NK-92 treated with Interleukin-12 subunit alpha and Interleukin-12 subunit beta, amount 100 ng/mL, for 24 hours (cell line): ENCODE results near the gene ZNF407.
A peak's percentile ranks its signal among the peaks of the same experiment; 100 is the strongest.

Experiments
- DNase-seq: peaks from one replicate; lab custom pipeline; 2025; lab: John Stamatoyannopoulos, UW

The ZNF407 gene

GRCh38 chr18:74880706-74881278, 283.1 kb downstream of the ZNF407 start:
- no peak for DNase-seq

- DNase-seq: no peak
Observed at GRCh38 chr18:74892066-74892627, 294.5 kb downstream of the ZNF407 start.

- DNase-seq: no peak
Observed at GRCh38 chr18:74895686-74896085, 298.0 kb downstream of the ZNF407 start.

GRCh38 chr18:74896390-74896991, 298.8 kb downstream of the ZNF407 start:
- DNase-seq: peak; percentile 31

- DNase-seq: no peak
Observed at GRCh38 chr18:74897971-74898657, 300.4 kb downstream of the ZNF407 start.

GRCh38 chr18:74898965-74899364, 301.3 kb downstream of the ZNF407 start:
- no peak for DNase-seq

GRCh38 chr18:74899554-74899953, 301.9 kb downstream of the ZNF407 start:
- no peak for DNase-seq

- DNase-seq: no peak
Observed at GRCh38 chr18:74901362-74902146, 303.9 kb downstream of the ZNF407 start.

GRCh38 chr18:74902147-74902455, 304.4 kb downstream of the ZNF407 start:
- no peak for DNase-seq

GRCh38 chr18:74905247-74905646, 307.6 kb downstream of the ZNF407 start:
- no peak for DNase-seq

GRCh38 chr18:74906184-74906583, 308.5 kb downstream of the ZNF407 start:
- no peak for DNase-seq

GRCh38 chr18:74914052-74914591, 316.5 kb downstream of the ZNF407 start:
- DNase-seq: no peak

GRCh38 chr18:74914648-74915047, 317.0 kb downstream of the ZNF407 start:
- DNase-seq: no peak

- no peak for DNase-seq
Observed at GRCh38 chr18:74916773-74917393, 319.2 kb downstream of the ZNF407 start.

GRCh38 chr18:74918276-74918790, 320.7 kb downstream of the ZNF407 start:
- no peak for DNase-seq

- no peak for DNase-seq
Observed at GRCh38 chr18:74921057-74921820, 323.6 kb downstream of the ZNF407 start.

GRCh38 chr18:74926051-74926450, 328.4 kb downstream of the ZNF407 start:
- no peak for DNase-seq

- DNase-seq: no peak
Observed at GRCh38 chr18:74928194-74928968, 330.7 kb downstream of the ZNF407 start.

GRCh38 chr18:74929110-74929509, 331.4 kb downstream of the ZNF407 start:
- DNase-seq: no peak

- no peak for DNase-seq
Observed at GRCh38 chr18:74930616-74931015, 332.9 kb downstream of the ZNF407 start.
